ENCODE results near the gene RPS28. TPM values are rescaled to one million over a fixed set of nuclear protein-coding genes. Genes with fewer than 3 reads are reported as not detected.
"Not testable (repeated sequence)": the region's sequence is repeated elsewhere in the genome, so short reads cannot be mapped to it uniquely, and the experiment has no call there.

The RPS28 gene
- total and polyA plus RNA-seq, 5 donors, result 621 to 1,230 (median 996) TPM

- intact Hi-C loops (cut with DNase I), result no loop called here
- Histone ChIP-seq H3K4me1 (ENCODE audit: control insufficient read depth, insufficient read depth, low read length) (peaks cover 2% of the 10 kb centered on the region), H3K27ac (ENCODE audit: low read length) (peak within 1 kb of the TSS; percentile 25), H3K4me3 (ENCODE audit: low read length) (peak within 1 kb of the TSS; percentile 47), H3K9me3 (ENCODE audit: control insufficient read depth, low read length) (no peaks in the 10 kb centered on the region), H3K27me3 (ENCODE audit: control insufficient read depth, insufficient read depth) (no peaks in the 10 kb centered on the region)
- peak; percentile 95 to 96 for ATAC-seq
- under 1% methylated on average over 63 of the region's 63 CpGs for WGBS
- peak; percentile 93 to 97 (median 97) for DNase-seq
Measured at GRCh38 chr19:8307965-8308866, 13.1 kb upstream of the RPS28 start, which contains the start of gene CD320. Gene CD320, minus strand, starts transcription at chr19:8308358. Its CDS starts 68 bp downstream, at chr19:8308290.

GRCh38 chr19:8308891-8309291 is 12.4 kb upstream of the RPS28 start:
- DNase-seq, result peak in 1 of 3 donors; percentile 48
- Histone ChIP-seq H3K9me3 (ENCODE audit: control insufficient read depth, low read length) (no peaks in the 10 kb centered on the region), H3K4me1 (ENCODE audit: control insufficient read depth, insufficient read depth, low read length) (peaks cover 2% of the 10 kb centered on the region), H3K27ac (ENCODE audit: low read length) (no peak overlapping the region), H3K4me3 (ENCODE audit: low read length) (peak overlapping the region; percentile 47), H3K27me3 (ENCODE audit: control insufficient read depth, insufficient read depth) (no peaks in the 10 kb centered on the region)
- WGBS, result 64% methylated on average over 17 of the region's 17 CpGs
- intact Hi-C loops (cut with DNase I), result no loop called here
- no peak for ATAC-seq

GRCh38 chr19:8310342-8311055 is 10.8 kb upstream of the RPS28 start:
- intact Hi-C loops (cut with DNase I), result no loop called here
- H3K27me3 ChIP-seq (ENCODE audit: control insufficient read depth, insufficient read depth), result no peaks in the 10 kb centered on the region
- no peak overlapping the region for H3K27ac ChIP-seq (ENCODE audit: low read length)
- 94% methylated on average over 17 of the region's 17 CpGs for WGBS
- peak in 1 of 3 donors; percentile 22 for DNase-seq
- no peak overlapping the region for H3K4me3 ChIP-seq (ENCODE audit: low read length)
- H3K4me1 ChIP-seq (ENCODE audit: control insufficient read depth, insufficient read depth, low read length), result peaks cover 2% of the 10 kb centered on the region
- no peaks in the 10 kb centered on the region for H3K9me3 ChIP-seq (ENCODE audit: control insufficient read depth, low read length)
- ATAC-seq, result no peak

GRCh38 chr19:8311461-8312260 is 9.6 kb upstream of the RPS28 start:
- 67% methylated on average over 16 of the region's 16 CpGs for WGBS
- Histone ChIP-seq H3K27ac (ENCODE audit: low read length) (peak overlapping the region; percentile 30), H3K4me1 (ENCODE audit: control insufficient read depth, insufficient read depth, low read length) (no peaks in the 10 kb centered on the region), H3K9me3 (ENCODE audit: control insufficient read depth, low read length) (no peaks in the 10 kb centered on the region), H3K4me3 (ENCODE audit: low read length) (no peak overlapping the region), H3K27me3 (ENCODE audit: control insufficient read depth, insufficient read depth) (no peaks in the 10 kb centered on the region)
- intact Hi-C loops (cut with DNase I), result no loop called here
- ATAC-seq (peak in 1 of 2 donors; percentile 26), DNase-seq (peak in 1 of 3 donors; percentile 74)

GRCh38 chr19:8314981-8315640 is 6.2 kb upstream of the RPS28 start:
- H3K27ac ChIP-seq (ENCODE audit: low read length); H3K4me3 ChIP-seq (ENCODE audit: low read length); H3K27me3 ChIP-seq (ENCODE audit: control insufficient read depth, insufficient read depth); intact Hi-C loops (cut with DNase I); ATAC-seq; H3K9me3 ChIP-seq (ENCODE audit: control insufficient read depth, low read length); H3K4me1 ChIP-seq (ENCODE audit: control insufficient read depth, insufficient read depth, low read length): not testable (repeated sequence)
- DNase-seq, result peak in 1 of 3 donors; percentile 1
- WGBS, result 85% methylated on average over 11 of the region's 11 CpGs

- H3K4me3 ChIP-seq (ENCODE audit: low read length), result no peak overlapping the region
- H3K9me3 ChIP-seq (ENCODE audit: control insufficient read depth, low read length), result no peaks in the 10 kb centered on the region
- 76% methylated on average over 14 of the region's 14 CpGs for WGBS
- intact Hi-C loops (cut with DNase I), result no loop called here
- H3K27me3 ChIP-seq (ENCODE audit: control insufficient read depth, insufficient read depth), result no peaks in the 10 kb centered on the region
- H3K27ac ChIP-seq (ENCODE audit: low read length), result no peak overlapping the region
- DNase-seq (no peak), ATAC-seq (no peak)
- no peaks in the 10 kb centered on the region for H3K4me1 ChIP-seq (ENCODE audit: control insufficient read depth, insufficient read depth, low read length)
Measured at GRCh38 chr19:8316351-8317125, 4.8 kb upstream of the RPS28 start.

- DNase-seq; H3K4me1 ChIP-seq (ENCODE audit: control insufficient read depth, insufficient read depth, low read length); H3K4me3 ChIP-seq (ENCODE audit: low read length); intact Hi-C loops (cut with DNase I); H3K27ac ChIP-seq (ENCODE audit: low read length); ATAC-seq; H3K9me3 ChIP-seq (ENCODE audit: control insufficient read depth, low read length); H3K27me3 ChIP-seq (ENCODE audit: control insufficient read depth, insufficient read depth): not testable (repeated sequence)
- WGBS, result 79% methylated on average over 9 of the region's 9 CpGs
Measured at GRCh38 chr19:8318835-8319234, 2.5 kb upstream of the RPS28 start.

GRCh38 chr19:8319807-8320520 is 1.3 kb upstream of the RPS28 start:
- DNase-seq (no peak), ATAC-seq (no peak)
- Histone ChIP-seq H3K4me1 (ENCODE audit: control insufficient read depth, insufficient read depth, low read length) (peaks cover 9% of the 10 kb centered on the region), H3K27me3 (ENCODE audit: control insufficient read depth, insufficient read depth) (no peaks in the 10 kb centered on the region), H3K27ac (ENCODE audit: low read length) (no peak overlapping the region), H3K4me3 (ENCODE audit: low read length) (peak overlapping the region; percentile 83), H3K9me3 (ENCODE audit: control insufficient read depth, low read length) (no peaks in the 10 kb centered on the region)
- 85% methylated on average over 19 of the region's 19 CpGs for WGBS
- intact Hi-C loops (cut with DNase I), result no loop called here

GRCh38 chr19:8320564-8321066 is 681 bp upstream of the RPS28 start:
- Histone ChIP-seq H3K27ac (ENCODE audit: low read length) (peak overlapping the region; percentile 54), H3K4me1 (ENCODE audit: control insufficient read depth, insufficient read depth, low read length) (peaks cover 9% of the 10 kb centered on the region), H3K4me3 (ENCODE audit: low read length) (peak overlapping the region; percentile 83), H3K9me3 (ENCODE audit: control insufficient read depth, low read length) (no peaks in the 10 kb centered on the region), H3K27me3 (ENCODE audit: control insufficient read depth, insufficient read depth) (no peaks in the 10 kb centered on the region)
- intact Hi-C loops (cut with DNase I), result no loop called here
- 2% methylated on average over 16 of the region's 16 CpGs for WGBS
- ATAC-seq, result peak in 1 of 2 donors; percentile 14
- DNase-seq, result no peak

Data from right cardiac atrium (tissue), 5 donors.